ENCODE measurements around the gene PTPRH. TPM values are rescaled to one million over a fixed set of nuclear protein-coding genes. Genes with fewer than 3 reads are reported as not detected.

PTPRH gene
- total RNA-seq, 1 donor = not detected

DNA sequence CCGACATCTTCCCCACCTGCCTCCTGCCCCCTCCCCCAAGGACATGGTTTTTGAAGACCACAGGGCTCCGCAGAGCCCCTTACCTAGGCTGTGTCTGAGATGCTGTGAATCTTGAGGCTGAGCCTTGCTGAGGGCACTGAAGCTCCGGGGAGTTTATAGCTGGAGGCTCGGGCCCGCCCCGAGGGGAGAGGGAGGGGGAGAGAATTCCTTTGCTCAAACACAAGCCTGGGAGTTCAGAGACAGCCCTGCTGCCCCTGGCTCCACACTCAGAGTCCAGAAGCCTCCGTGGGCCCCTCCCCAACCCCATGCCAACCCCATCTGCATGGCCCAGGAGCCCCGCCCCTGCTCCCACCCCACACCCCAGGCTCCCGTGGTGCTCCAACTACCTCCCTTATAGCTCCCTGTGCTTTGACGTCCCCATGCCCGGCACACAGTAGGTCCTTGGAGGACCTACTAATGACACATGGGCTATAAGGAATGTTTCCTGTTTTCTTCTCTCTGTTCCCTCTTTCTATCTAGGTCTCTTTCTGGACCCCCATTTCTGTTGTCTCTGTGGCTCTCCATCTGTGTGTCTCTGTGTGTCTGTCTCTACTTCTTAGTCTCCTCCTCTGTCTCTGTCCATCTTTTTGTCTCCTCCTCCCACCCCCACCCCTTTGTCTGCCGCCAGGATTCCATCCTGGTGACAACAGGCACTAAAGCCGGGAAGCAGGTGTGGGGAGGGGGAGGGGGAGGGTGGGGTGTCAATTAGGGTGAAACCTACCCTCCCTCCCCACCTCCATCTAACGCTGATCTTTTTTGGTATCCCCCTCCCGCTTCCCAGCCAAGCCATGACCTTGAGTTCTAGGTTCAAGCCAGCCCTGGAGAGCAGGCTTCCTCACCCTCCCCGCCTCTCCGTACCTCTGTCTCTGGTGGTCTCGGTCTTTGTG is 60.0 kb downstream of the PTPRH start, which contains the start of gene TNNT1:
Gene TNNT1 (minus strand): TSS at position 129 of the 926 bp plus-strand sequence. CDS start 2,049 bp downstream, outside the sequence.
- H3K4me3 ChIP-seq (ENCODE audit: low read length) = no peak within 1 kb of the TSS
- H3K4me1 ChIP-seq (ENCODE audit: insufficient read depth, low read length) = peaks cover 11% of the 10 kb centered on the region
- H3K9me3 ChIP-seq (ENCODE audit: low read depth, low read length) = no peaks in the 10 kb centered on the region
- peaks cover 4% of the 10 kb centered on the region for H3K27me3 ChIP-seq (ENCODE audit: insufficient read depth, low read length)

DNA sequence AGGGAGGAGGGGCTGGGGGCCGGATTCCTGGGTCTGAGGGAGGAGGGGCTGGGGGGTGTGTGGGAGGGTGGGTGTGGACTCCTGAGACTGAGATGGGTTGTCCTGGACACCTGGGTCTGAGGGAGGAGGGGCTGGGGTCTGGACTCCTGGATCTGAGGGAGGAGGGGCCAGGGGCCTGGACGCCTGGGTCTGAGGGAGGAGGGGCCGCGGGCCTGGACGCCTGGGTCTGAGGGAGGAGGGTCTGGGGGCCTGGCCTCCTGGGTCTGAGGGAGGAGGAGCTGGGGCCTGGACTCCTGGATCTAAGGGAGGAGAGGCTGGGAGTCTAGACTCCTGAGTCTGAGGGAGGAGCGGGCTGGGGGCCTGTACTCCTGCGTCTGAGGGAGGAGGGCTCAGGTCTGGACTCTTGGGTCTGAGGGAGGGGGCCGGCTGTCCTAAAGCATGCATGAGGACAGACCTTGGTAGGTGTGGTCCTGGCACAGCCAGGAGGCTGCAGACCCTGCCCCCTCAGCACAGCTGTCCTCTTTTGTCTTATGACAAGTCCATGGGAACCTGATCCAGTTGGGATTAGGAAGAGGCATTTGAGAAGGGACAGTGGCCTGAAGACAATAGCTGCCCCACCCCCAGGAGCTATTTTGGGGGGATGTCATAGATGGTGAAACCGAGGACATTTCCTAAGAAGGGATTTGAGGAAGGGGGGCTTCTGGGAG is 61.6 kb downstream of the PTPRH start:
- Histone ChIP-seq H3K4me3 (ENCODE audit: low read length) (no peak overlapping the region), H3K4me1 (ENCODE audit: insufficient read depth, low read length) (peaks cover 11% of the 10 kb centered on the region), H3K27me3 (ENCODE audit: insufficient read depth, low read length) (peaks cover 9% of the 10 kb centered on the region), H3K9me3 (ENCODE audit: low read depth, low read length) (no peaks in the 10 kb centered on the region)

GRCh38 chr19:55146705-55147273 is 62.5 kb downstream of the PTPRH start:
- peaks cover 11% of the 10 kb centered on the region for H3K27me3 ChIP-seq (ENCODE audit: insufficient read depth, low read length)
- no peaks in the 10 kb centered on the region for H3K9me3 ChIP-seq (ENCODE audit: low read depth, low read length)
- H3K4me1 ChIP-seq (ENCODE audit: insufficient read depth, low read length) = peaks cover 11% of the 10 kb centered on the region
- no peak overlapping the region for H3K4me3 ChIP-seq (ENCODE audit: low read length)

GRCh38 chr19:55146078-55146704 is 63.1 kb downstream of the PTPRH start:
- Histone ChIP-seq H3K9me3 (ENCODE audit: low read depth, low read length) (no peaks in the 10 kb centered on the region), H3K27me3 (ENCODE audit: insufficient read depth, low read length) (peaks cover 13% of the 10 kb centered on the region), H3K4me1 (ENCODE audit: insufficient read depth, low read length) (peaks cover 11% of the 10 kb centered on the region), H3K4me3 (ENCODE audit: low read length) (no peak overlapping the region)

- H3K4me3 ChIP-seq (ENCODE audit: low read length) = no peak overlapping the region
- no peaks in the 10 kb centered on the region for H3K9me3 ChIP-seq (ENCODE audit: low read depth, low read length)
- peaks cover 16% of the 10 kb centered on the region for H3K27me3 ChIP-seq (ENCODE audit: insufficient read depth, low read length)
- peaks cover 11% of the 10 kb centered on the region for H3K4me1 ChIP-seq (ENCODE audit: insufficient read depth, low read length)
Observed at GRCh38 chr19:55145232-55145631, 64.1 kb downstream of the PTPRH start.

- Histone ChIP-seq H3K4me1 (ENCODE audit: insufficient read depth, low read length) (peaks cover 11% of the 10 kb centered on the region), H3K27me3 (ENCODE audit: insufficient read depth, low read length) (peaks cover 16% of the 10 kb centered on the region), H3K9me3 (ENCODE audit: low read depth, low read length) (no peaks in the 10 kb centered on the region), H3K4me3 (ENCODE audit: low read length) (no peak overlapping the region)
Observed at GRCh38 chr19:55141696-55142095, 67.6 kb downstream of the PTPRH start.

GRCh38 chr19:55137915-55138314 is 71.4 kb downstream of the PTPRH start:
- Histone ChIP-seq H3K9me3 (ENCODE audit: low read depth, low read length) (no peaks in the 10 kb centered on the region), H3K27me3 (ENCODE audit: insufficient read depth, low read length) (peaks cover 7% of the 10 kb centered on the region), H3K4me1 (ENCODE audit: insufficient read depth, low read length) (no peaks in the 10 kb centered on the region), H3K4me3 (ENCODE audit: low read length) (no peak overlapping the region)

GRCh38 chr19:55136399-55137102 is 72.8 kb downstream of the PTPRH start:
- Histone ChIP-seq H3K27me3 (ENCODE audit: insufficient read depth, low read length) (peaks cover 3% of the 10 kb centered on the region), H3K9me3 (ENCODE audit: low read depth, low read length) (no peaks in the 10 kb centered on the region), H3K4me1 (ENCODE audit: insufficient read depth, low read length) (no peaks in the 10 kb centered on the region), H3K4me3 (ENCODE audit: low read length) (no peak overlapping the region)

DNA sequence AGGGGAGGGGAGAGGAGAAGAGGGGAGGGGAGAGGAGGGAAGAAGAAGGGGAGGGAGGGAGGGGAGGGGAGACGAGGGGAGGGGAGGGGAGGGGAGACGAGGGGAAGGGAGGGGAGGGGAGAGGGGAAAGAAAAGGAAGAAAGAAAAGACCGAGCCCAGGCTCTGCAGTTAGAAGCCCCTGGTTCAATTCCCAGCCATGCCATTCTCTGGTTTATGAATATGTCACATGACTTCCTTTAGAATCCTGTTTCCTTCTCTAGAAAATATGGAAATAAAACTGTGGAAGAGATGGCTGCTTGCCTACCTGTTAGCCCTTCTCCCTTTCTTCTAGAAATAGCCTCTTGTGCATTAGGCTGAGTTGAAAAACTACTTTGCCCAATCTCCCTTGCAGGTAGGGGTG is 74.6 kb downstream of the PTPRH start:
- H3K27me3 ChIP-seq (ENCODE audit: insufficient read depth, low read length) = peaks cover 7% of the 10 kb centered on the region
- H3K4me3 ChIP-seq (ENCODE audit: low read length) = no peak overlapping the region
- H3K9me3 ChIP-seq (ENCODE audit: low read depth, low read length) = no peaks in the 10 kb centered on the region
- no peaks in the 10 kb centered on the region for H3K4me1 ChIP-seq (ENCODE audit: insufficient read depth, low read length)

- Histone ChIP-seq H3K9me3 (ENCODE audit: low read depth, low read length) (no peaks in the 10 kb centered on the region), H3K27me3 (ENCODE audit: insufficient read depth, low read length) (peaks cover 7% of the 10 kb centered on the region), H3K4me3 (ENCODE audit: low read length) (no peak overlapping the region), H3K4me1 (ENCODE audit: insufficient read depth, low read length) (no peaks in the 10 kb centered on the region)
Observed at GRCh38 chr19:55133639-55134444, 75.5 kb downstream of the PTPRH start.

GRCh38 chr19:55132453-55133129 is 76.7 kb downstream of the PTPRH start:
- Histone ChIP-seq H3K4me3 (ENCODE audit: low read length) (no peak overlapping the region), H3K27me3 (ENCODE audit: insufficient read depth, low read length) (peaks cover 7% of the 10 kb centered on the region), H3K9me3 (ENCODE audit: low read depth, low read length) (no peaks in the 10 kb centered on the region), H3K4me1 (ENCODE audit: insufficient read depth, low read length) (no peaks in the 10 kb centered on the region)

GRCh38 chr19:55131421-55131820 is 77.9 kb downstream of the PTPRH start:
- Histone ChIP-seq H3K9me3 (ENCODE audit: low read depth, low read length) (no peaks in the 10 kb centered on the region), H3K4me1 (ENCODE audit: insufficient read depth, low read length) (no peaks in the 10 kb centered on the region), H3K27me3 (ENCODE audit: insufficient read depth, low read length) (peaks cover 7% of the 10 kb centered on the region), H3K4me3 (ENCODE audit: low read length) (no peak overlapping the region)

Measured in mononuclear cell (primary cell).